DOHH2 (cell line): Measurements from ENCODE around the gene AFM.

Experiments used
- CTCF ChIP-seq: fragments of 200-600 bp; sonication (generic); IDR thresholded peaks from one replicate; pipeline ENCODE4 v1.5.1; 2014; ENCODE audit warnings: antibody characterized with exemption, mild to moderate bottlenecking, low read depth, low read length; ENCODE audit not compliant: poor library complexity, severe bottlenecking
- EZH2phosphoT487 ChIP-seq: fragments of 200-600 bp; sonication (generic); IDR thresholded peaks from 2 replicates; pipeline ENCODE4 v1.6.1; 2017; ENCODE audit warnings: borderline replicate concordance, mild to moderate bottlenecking, antibody characterized with exemption, low read length, moderate library complexity, mixed read lengths

- TF ChIP-seq CTCF: no peak
- TF ChIP-seq EZH2phosphoT487: no peak
These were observed 36.8 kb downstream of the AFM start for GRCh38 chr4:73518340-73518739.
